Measurements from ENCODE around the gene SCFD2.

SCFD2 gene

GRCh38 chr4:52956691-52957090 is 409.2 kb downstream of the SCFD2 start:
- no peak for DNase-seq (ENCODE audit: low read depth)

GRCh38 chr4:52954560-52955170 is 411.2 kb downstream of the SCFD2 start:
- DNase-seq (ENCODE audit: low read depth) = no peak

GRCh38 chr4:52952540-52952939 is 413.3 kb downstream of the SCFD2 start:
- no peak for DNase-seq (ENCODE audit: low read depth)

- DNase-seq (ENCODE audit: low read depth) = no peak
These were observed 414.8 kb downstream of the SCFD2 start for GRCh38 chr4:52951016-52951415.

- DNase-seq (ENCODE audit: low read depth) = no peak
These were observed 415.6 kb downstream of the SCFD2 start for GRCh38 chr4:52950226-52950625.

- no peak for DNase-seq (ENCODE audit: low read depth)
These were observed 416.5 kb downstream of the SCFD2 start for GRCh38 chr4:52949336-52949735.

- no peak for DNase-seq (ENCODE audit: low read depth)
These were observed 417.8 kb downstream of the SCFD2 start for GRCh38 chr4:52948057-52948423.

- DNase-seq (ENCODE audit: low read depth) = no peak
These were observed 418.3 kb downstream of the SCFD2 start for GRCh38 chr4:52947401-52948056.

GRCh38 chr4:52946855-52947254 is 419.0 kb downstream of the SCFD2 start:
- DNase-seq (ENCODE audit: low read depth) = no peak

- DNase-seq (ENCODE audit: low read depth) = no peak
These were observed 419.9 kb downstream of the SCFD2 start for GRCh38 chr4:52945982-52946381.

- no peak for DNase-seq (ENCODE audit: low read depth)
These were observed 420.4 kb downstream of the SCFD2 start for GRCh38 chr4:52945326-52945898.

- DNase-seq (ENCODE audit: low read depth) = no peak
These were observed 422.2 kb downstream of the SCFD2 start for GRCh38 chr4:52943677-52944076.

- DNase-seq (ENCODE audit: low read depth) = no peak
These were observed 422.9 kb downstream of the SCFD2 start for GRCh38 chr4:52942936-52943335.

GRCh38 chr4:52941450-52941849 is 424.4 kb downstream of the SCFD2 start:
- DNase-seq (ENCODE audit: low read depth) = no peak

GRCh38 chr4:52939739-52940138 is 426.1 kb downstream of the SCFD2 start:
- no peak for DNase-seq (ENCODE audit: low read depth)

GRCh38 chr4:52939325-52939724 is 426.5 kb downstream of the SCFD2 start:
- no peak for DNase-seq (ENCODE audit: low read depth)

- DNase-seq (ENCODE audit: low read depth) = no peak
These were observed 428.0 kb downstream of the SCFD2 start for GRCh38 chr4:52937829-52938228.

- DNase-seq (ENCODE audit: low read depth) = no peak
These were observed 429.1 kb downstream of the SCFD2 start for GRCh38 chr4:52936729-52937128.

GRCh38 chr4:52935317-52935716 is 430.5 kb downstream of the SCFD2 start:
- no peak for DNase-seq (ENCODE audit: low read depth)

GRCh38 chr4:52933738-52934137 is 432.1 kb downstream of the SCFD2 start:
- no peak for DNase-seq (ENCODE audit: low read depth)

GRCh38 chr4:52932591-52933470 is 433.0 kb downstream of the SCFD2 start:
- no peak for DNase-seq (ENCODE audit: low read depth)

- DNase-seq (ENCODE audit: low read depth) = no peak
These were observed 434.6 kb downstream of the SCFD2 start for GRCh38 chr4:52931243-52931642.

All from non-pigmented ciliary epithelial cell (primary cell).